Progenitor cell of endocrine pancreas (in vitro differentiated cells): ENCODE data around the gene RBM24. TPM values are rescaled to one million over a fixed set of nuclear protein-coding genes. Genes with fewer than 3 reads are reported as not detected.
A peak's percentile ranks its signal among the peaks of the same experiment; 100 is the strongest.
"Not testable (repeated sequence)": the region's sequence is repeated elsewhere in the genome, so short reads cannot be mapped to it uniquely, and the experiment has no call there.

Experiments used
- DNase-seq: peaks from one replicate; pipeline ENCODE4 v3.0.0; 2021; ENCODE audit warnings: low spot score; ENCODE audit not compliant: unreplicated experiment
- H3K27ac Mint-ChIP-seq: 2 replicates; pipeline ENCODE4 v1.8.0; 2021; ENCODE audit warnings: mild to moderate bottlenecking, moderate library complexity, mixed read lengths
- H3K27me3 Mint-ChIP-seq: 2 replicates; pipeline ENCODE4 v1.8.0; 2021; ENCODE audit warnings: mixed read lengths
- H3K36me3 Mint-ChIP-seq: 2 replicates; pipeline ENCODE4 v1.8.0; 2022; ENCODE audit warnings: mixed read lengths; ENCODE audit not compliant: insufficient read depth
- H3K4me1 Mint-ChIP-seq: 2 replicates; pipeline ENCODE4 v1.8.0; 2021; ENCODE audit warnings: low read depth, mixed read lengths
- H3K4me3 Mint-ChIP-seq: 2 replicates; pipeline ENCODE4 v1.8.0; 2021; ENCODE audit warnings: low read depth, mild to moderate bottlenecking, moderate library complexity, mixed read lengths
- H3K9me3 Mint-ChIP-seq: 2 replicates; pipeline ENCODE4 v1.8.0; 2021; ENCODE audit warnings: low read depth, mixed read lengths
- total RNA-seq: library from RNA; stranded (reverse); gene quantifications from 2 replicates; pipeline ENCODE4 v1.2.1, GENCODE V29; 2021
- TF ChIP-seq, protein P1 (sequence below): fragments of 200-600 bp; sonication (generic); IDR thresholded peaks from one replicate; pipeline ENCODE4 v1.5.0; 2021; ENCODE audit warnings: antibody characterized with exemption, mild to moderate bottlenecking; ENCODE audit not compliant: unreplicated experiment

Gene RBM24
- total RNA-seq, 1 donor from 2014 or later = 1.2 TPM

DNA sequence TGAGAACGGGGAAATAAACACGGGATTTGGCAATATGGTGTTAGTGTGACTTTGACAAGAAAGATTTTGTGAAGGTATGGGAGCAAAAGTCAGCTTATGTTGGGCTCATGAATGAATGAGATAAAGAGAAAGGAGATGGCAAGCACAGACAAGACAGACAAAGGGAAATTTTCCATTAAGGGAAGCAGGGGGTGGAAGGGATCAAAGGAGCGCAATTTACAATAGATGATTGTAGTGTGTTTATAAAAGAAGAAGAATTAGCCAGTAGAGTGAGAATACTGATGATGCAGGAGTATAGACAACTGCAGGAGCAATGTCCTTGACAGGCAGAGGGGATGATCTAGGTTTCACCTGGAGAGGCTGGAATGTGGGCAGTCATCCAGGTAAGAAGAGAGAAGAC, 34.1 kb downstream of the RBM24 start:
- no peak for DNase-seq
- TF ChIP-seq, protein P1, sequence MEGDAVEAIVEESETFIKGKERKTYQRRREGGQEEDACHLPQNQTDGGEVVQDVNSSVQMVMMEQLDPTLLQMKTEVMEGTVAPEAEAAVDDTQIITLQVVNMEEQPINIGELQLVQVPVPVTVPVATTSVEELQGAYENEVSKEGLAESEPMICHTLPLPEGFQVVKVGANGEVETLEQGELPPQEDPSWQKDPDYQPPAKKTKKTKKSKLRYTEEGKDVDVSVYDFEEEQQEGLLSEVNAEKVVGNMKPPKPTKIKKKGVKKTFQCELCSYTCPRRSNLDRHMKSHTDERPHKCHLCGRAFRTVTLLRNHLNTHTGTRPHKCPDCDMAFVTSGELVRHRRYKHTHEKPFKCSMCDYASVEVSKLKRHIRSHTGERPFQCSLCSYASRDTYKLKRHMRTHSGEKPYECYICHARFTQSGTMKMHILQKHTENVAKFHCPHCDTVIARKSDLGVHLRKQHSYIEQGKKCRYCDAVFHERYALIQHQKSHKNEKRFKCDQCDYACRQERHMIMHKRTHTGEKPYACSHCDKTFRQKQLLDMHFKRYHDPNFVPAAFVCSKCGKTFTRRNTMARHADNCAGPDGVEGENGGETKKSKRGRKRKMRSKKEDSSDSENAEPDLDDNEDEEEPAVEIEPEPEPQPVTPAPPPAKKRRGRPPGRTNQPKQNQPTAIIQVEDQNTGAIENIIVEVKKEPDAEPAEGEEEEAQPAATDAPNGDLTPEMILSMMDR = no peak
- H3K4me1 Mint-ChIP-seq = peaks cover 11% of the 10 kb centered on the region
- no peak overlapping the region for H3K27ac Mint-ChIP-seq
- H3K27me3 Mint-ChIP-seq = no peaks in the 10 kb centered on the region
- no peaks in the 10 kb centered on the region for H3K36me3 Mint-ChIP-seq
- H3K9me3 Mint-ChIP-seq = no peaks in the 10 kb centered on the region
- no peak overlapping the region for H3K4me3 Mint-ChIP-seq

DNA sequence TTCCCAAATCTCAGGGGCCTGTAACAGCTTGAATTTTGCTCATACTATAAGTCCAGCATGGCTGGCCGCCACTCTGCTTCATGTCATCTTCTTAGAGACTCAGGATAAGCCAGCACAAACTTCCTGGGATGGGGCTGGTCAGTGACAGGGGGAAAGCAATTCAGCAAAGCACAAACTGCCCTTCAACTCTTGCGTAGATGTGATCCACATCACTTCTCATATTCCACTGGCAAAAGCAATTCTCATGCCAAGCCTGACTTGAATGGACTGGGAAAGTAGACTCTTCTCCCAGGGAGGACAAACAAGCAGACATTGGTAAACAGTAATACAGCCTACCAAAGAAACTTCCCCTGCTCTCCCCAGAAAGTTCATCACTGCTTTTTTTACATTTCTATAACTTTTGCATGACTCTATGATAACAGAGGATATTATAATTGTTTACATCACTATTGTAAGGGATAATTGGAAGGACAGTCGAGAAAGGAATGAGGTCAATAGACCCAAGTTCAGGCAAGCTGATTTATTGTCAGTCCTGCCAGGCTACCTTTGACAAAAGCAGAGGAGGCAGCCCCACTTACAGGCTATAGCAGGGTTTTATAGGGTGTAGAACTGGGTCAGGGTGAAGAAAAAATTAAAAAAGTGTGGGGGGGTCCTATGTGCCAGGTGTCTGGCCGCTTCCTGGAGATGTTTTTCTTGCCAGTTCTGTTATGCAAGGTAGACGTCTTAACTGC, 37.4 kb downstream of the RBM24 start:
- no peak overlapping the region for H3K4me3 Mint-ChIP-seq
- no peaks in the 10 kb centered on the region for H3K4me1 Mint-ChIP-seq
- H3K27ac Mint-ChIP-seq = no peak overlapping the region
- no peaks in the 10 kb centered on the region for H3K27me3 Mint-ChIP-seq
- no peaks in the 10 kb centered on the region for H3K36me3 Mint-ChIP-seq
- DNase-seq = no peak
- no peaks in the 10 kb centered on the region for H3K9me3 Mint-ChIP-seq
- TF ChIP-seq, protein P1 = no peak

DNA sequence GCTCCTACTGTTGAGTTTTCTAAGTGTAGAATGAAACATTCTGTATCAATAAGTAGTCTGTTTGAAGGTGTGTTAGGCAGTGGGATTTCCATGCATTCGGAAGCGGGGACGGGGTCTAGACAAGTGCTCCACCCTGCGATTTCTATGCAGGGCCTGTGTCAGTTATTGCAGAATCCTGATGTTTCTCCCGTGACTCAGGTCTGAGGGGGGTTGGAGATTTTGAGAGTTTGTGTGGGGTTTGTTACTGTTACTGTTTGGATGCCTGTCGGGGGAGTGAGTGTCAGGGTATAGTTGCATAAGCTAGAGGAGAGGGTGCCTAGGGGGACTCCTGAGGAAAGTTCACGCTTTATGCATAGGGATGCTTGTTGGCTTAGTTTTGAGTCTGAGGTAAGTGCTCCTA, 39.1 kb downstream of the RBM24 start:
- not testable (repeated sequence) for DNase-seq, H3K4me1 Mint-ChIP-seq, H3K4me3 Mint-ChIP-seq, H3K27me3 Mint-ChIP-seq, H3K27ac Mint-ChIP-seq, H3K9me3 Mint-ChIP-seq, H3K36me3 Mint-ChIP-seq

DNA sequence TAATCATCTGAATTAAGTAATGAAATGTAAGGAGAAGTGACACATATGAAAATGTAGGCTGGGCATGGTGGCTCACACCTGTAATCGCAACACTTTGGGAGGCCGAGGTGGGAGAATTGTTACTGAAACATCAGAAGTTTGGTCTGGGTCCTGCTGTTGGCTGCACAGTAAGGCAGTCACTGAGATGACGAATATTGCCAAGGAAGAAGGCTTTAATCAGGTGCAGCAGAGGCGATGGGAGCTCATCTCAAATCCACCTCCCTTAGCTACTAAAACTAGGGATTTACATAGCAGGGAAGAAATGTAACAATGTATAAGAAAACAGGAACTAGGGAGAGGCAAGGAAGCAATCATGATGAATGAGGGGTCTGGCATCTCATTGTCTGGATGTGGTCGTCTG, 50.1 kb downstream of the RBM24 start:
- TF ChIP-seq, protein P1 = no peak
- peaks cover 7% of the 10 kb centered on the region for H3K9me3 Mint-ChIP-seq
- H3K27me3 Mint-ChIP-seq = peaks cover 2% of the 10 kb centered on the region

DNA sequence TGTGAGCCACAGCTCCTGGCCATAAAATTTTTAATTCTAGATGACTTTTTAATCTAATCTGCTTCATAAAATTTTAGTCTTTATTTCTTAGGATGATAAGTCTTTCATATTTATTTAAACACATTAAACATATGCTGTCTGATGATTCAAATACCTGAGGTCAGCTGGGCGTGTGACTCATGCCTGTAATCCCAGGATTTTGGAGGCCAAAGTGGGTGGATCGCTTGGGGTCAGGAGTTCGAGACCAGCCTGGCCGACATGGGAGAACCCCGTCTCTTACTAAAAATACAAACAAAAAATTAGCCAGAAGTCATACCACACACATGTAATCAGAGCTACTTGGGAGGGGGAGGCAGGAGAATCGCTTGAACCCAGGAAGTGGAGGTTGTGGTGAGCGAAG, 53.1 kb downstream of the RBM24 start:
- H3K4me3 Mint-ChIP-seq = no peak overlapping the region
- TF ChIP-seq, protein P1 = no peak

More for the DNA sequence above, 50.1 kb downstream of the RBM24 start:
- Mint-ChIP-seq H3K36me3 (no peaks in the 10 kb centered on the region), H3K27ac (no peak overlapping the region), H3K4me3 (no peak overlapping the region), H3K4me1 (no peaks in the 10 kb centered on the region)
- no peak for DNase-seq

DNA sequence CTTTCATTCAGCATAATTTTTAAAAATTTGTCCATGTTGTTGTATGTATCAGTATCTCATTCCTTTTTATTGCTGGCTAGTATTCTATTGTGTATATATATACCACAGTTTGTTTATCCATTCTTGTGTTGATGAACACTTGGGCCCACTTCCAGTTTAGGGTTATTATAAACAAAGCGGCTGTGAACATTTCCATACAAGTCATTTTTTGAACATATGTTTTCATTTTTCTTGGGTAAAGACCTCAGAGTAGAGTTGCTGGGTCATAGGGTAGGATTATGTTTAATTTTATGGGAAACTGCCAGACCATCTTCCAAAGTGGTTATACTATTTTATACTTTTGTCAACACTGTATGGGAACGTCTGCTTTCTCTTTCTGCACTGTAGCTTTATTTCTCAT, 55.3 kb downstream of the RBM24 start:
- Mint-ChIP-seq H3K4me1 (no peaks in the 10 kb centered on the region), H3K36me3 (no peaks in the 10 kb centered on the region), H3K4me3 (no peak overlapping the region), H3K27ac (peak overlapping the region; percentile 27), H3K27me3 (no peaks in the 10 kb centered on the region), H3K9me3 (peaks cover 5% of the 10 kb centered on the region)
- no peak for DNase-seq
- TF ChIP-seq, protein P1 = no peak

More for the DNA sequence above, 53.1 kb downstream of the RBM24 start:
- DNase-seq = no peak
- no peaks in the 10 kb centered on the region for H3K4me1 Mint-ChIP-seq
- H3K27ac Mint-ChIP-seq = no peak overlapping the region
- no peaks in the 10 kb centered on the region for H3K27me3 Mint-ChIP-seq
- no peaks in the 10 kb centered on the region for H3K36me3 Mint-ChIP-seq
- H3K9me3 Mint-ChIP-seq = peaks cover 7% of the 10 kb centered on the region
